HG03558 (cell line): ENCODE results near the gene NOX5.
"Not testable (repeated sequence)": the region's sequence is repeated elsewhere in the genome, so short reads cannot be mapped to it uniquely, and the experiment has no call there.

Source experiments
- ATAC-seq: cut with Tn5 transposase; IDR thresholded peaks from one replicate; pipeline ENCODE4 v1.9.1; 2021; ENCODE audit warnings: moderate number of reproducible peaks; ENCODE audit not compliant: unreplicated experiment; ENCODE audit errors: extremely low read depth

Gene NOX5

DNA sequence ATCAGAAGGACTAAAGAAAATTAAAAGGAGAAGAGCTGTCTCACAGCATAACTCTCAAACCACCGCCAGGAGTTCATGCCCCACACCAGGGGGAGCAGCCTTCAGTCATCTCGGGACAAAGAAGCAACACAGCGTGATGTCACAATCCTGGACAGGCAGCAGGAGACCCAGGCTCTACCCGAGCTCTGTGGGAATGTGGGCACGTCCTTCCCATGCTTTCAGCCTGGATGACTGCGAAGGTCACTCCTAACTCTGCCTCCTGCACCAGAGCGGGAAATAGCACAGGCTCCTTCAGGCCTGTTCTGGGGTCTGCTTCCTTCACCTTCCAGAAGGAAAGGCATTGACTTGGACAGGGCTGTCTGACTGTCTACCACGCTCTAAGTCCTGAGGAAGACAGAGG lies 31.3 kb downstream of the NOX5 start:
- ATAC-seq = no peak

- no peak for ATAC-seq
Measured at GRCh38 chr15:69046781-69047180, 32.3 kb downstream of the NOX5 start.

DNA sequence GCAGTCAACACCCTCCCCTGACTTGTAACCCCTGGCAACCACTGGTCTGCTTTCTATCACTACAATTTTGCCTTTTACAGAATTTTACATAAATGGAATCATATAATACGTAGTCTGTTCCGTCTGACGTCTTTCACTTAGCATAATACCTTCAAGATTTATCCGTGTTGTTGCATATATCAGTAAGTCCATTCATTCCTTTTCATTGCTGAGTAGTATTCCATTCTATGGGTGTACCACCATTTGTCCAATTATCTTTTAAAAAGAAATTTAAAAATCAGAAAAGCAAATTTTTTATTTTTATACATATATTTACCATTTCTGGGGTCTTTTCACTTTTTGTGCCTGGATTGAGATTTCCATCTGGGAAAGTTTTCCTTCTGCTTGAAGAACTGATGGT lies 35.5 kb downstream of the NOX5 start:
- no peak for ATAC-seq

DNA sequence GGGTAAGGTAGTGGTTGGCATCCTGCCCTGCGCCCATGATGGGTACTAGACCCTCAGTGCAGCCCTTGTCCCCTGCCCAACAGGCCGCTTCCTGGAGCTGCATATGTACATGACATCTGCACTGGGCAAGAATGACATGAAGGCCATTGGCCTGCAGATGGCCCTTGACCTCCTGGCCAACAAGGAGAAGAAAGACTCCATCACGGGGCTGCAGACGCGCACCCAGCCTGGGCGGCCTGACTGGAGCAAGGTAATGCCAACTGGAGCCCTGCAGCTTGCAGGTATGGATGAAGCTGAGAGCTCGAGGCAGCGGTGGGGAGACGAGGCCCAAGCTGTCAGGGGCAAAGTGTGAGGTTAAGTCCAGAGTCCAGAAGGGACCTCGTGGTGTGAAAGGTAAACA lies 40.8 kb downstream of the NOX5 start:
- no peak for ATAC-seq

DNA sequence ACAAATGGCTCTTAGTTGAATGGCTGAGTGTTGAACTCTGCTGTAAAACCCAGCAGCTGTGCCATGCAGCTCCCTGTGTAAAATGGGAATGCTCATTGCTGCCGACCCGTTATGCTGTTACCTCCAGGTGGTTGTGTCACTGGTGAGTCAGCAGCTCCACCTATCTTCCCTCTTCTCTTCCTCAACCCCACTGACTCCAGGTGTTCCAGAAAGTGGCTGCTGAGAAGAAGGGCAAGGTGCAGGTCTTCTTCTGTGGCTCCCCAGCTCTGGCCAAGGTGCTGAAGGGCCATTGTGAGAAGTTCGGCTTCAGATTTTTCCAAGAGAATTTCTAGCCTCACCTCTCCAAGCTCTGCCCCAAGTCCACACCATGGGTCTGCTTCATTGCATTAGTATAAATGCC lies 41.9 kb downstream of the NOX5 start:
- no peak for ATAC-seq

GRCh38 chr15:69058830-69059556 lies 44.5 kb downstream of the NOX5 start:
- ATAC-seq = no peak

GRCh38 chr15:69059557-69059943 lies 45.1 kb downstream of the NOX5 start:
- ATAC-seq = no peak

- ATAC-seq = no peak
Measured at GRCh38 chr15:69060041-69060481, 45.6 kb downstream of the NOX5 start.

DNA sequence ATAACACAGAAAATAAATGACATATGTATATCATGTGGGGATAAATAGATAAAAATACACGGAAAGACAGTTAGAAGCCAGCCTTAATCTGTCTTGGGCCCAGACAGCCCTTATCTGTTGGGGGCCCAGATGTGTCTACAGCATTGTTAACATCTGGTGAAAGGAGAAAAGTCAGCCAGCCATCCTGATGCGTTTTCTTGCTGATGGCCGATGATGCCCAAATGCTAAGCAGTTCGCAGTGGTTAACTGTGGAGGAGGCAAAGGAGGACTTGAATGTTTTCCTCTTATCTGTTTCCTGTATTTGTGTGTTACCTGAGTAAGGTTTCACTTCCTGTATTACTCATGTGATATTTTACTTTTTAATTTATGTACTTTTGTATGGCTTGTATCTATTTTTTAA lies 46.2 kb downstream of the NOX5 start:
- no peak for ATAC-seq

- ATAC-seq = no peak
Measured at GRCh38 chr15:69061414-69061842, 46.9 kb downstream of the NOX5 start.

- no peak for ATAC-seq
Measured at GRCh38 chr15:69064649-69065048, 50.2 kb downstream of the NOX5 start.

GRCh38 chr15:69066007-69066995 lies 51.8 kb downstream of the NOX5 start:
- ATAC-seq = no peak

DNA sequence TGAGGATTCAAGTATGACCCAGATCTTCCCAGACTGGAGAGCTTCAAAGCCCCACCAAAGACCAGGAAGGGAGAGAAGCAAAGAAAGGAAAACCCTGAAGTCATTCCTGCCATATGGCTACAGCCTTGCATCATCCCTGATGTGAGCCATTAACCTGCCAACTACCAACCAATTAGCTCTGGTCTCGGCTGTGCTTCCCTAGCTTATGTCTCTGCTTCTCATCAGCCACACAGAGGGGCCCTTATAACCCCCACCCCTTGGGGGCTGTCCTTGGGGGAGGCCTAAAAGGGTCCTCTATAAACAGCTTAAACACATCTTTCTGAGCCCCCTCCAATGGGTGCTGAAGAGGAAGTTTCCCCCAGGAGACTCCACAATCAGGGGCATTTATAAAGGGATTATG lies 52.8 kb downstream of the NOX5 start:
- ATAC-seq = no peak

DNA sequence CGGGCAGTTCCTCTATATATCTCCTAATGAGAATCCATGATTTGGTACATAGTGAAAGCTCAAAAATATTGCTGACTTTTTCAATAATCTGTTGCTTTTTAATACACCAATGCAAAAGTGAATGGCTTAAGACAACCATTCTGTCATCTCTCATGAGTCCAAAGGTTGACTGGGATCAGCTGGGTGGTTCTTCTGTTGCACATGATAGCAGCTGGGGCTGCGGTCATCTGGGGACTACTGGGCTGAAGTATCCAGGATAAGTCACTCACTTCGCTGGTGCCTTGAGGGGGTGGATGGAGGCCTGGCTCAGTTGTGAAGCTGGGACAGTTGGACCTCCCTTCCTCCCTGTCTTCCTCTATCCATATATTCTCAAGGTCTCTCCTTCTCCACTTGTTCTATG lies 53.7 kb downstream of the NOX5 start:
- ATAC-seq = no peak

DNA sequence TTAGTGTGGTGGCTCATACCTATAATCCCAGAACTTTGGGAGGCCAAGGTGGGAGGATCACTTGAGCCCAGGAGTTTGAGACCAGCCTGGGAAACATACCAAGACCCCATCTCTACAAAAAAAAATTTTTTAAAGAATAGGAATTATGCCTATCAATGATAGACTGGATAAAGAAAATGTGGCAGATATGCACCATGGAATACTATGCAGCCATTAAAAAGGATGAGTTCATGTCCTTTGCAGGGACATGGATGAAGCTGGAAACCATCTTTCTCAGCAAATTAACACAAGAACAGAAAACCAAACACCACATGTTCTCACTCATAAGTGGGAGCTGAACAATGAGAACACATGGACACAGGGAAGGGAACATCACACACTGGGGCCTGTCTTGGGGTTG lies 54.8 kb downstream of the NOX5 start:
- ATAC-seq = not testable (repeated sequence)

DNA sequence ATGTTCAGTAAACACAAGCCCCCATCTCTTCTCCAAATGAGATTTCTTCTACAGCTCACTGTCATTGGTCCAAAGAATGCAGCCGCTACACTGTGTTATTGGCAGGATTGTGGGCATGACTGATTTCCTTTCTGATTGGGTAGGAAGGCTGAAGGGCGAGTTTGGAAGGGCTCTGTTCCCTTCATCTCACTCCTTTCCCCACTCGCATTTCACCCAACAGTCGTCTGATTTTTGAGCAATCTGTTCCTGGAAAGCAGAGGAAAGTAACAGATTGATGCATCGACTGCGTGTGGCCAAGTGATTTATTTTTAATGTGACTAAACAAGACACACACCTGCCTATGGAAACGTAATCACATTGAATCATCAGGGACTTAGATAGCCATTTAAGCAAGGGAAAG lies 55.5 kb downstream of the NOX5 start:
- no peak for ATAC-seq

DNA sequence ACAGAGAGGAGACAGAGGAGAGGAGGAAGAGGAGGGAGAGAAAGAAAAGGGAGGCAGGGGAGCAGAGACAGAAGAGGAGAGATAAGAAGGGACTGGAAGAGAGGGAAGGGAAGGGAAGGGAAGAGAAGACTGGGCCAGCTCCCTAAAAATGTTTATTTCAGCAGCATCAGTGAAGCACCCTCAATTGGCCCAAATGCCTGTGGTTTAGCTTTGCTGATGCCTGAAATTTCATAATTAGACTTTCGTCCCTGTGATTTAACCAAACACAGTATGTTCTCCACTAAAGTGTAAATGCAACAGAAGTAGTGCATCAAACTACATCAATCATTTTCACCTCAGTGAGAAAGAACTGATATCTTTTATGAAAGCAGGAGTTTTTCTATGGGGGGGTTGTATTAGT lies 55.9 kb downstream of the NOX5 start:
- no peak for ATAC-seq

DNA sequence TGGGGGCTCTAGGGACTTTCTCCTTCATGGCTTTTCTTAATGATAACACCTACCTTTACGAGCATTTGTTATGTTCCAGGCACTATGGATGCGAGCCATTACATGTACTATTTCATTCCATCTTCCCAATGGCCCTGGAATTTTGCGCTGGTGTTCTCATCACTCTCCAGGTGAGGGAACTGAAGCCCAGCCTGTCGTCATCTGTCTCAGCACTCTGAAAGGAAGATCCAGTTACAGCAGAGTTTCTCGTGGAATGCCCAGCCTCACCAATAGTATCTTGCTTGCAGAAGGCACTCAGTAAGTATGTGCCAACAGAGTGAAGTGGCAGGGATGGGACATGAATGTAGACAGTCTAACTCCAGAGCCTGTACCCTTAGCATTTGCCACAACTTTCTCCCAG lies 56.8 kb downstream of the NOX5 start:
- no peak for ATAC-seq

GRCh38 chr15:69072906-69073305 lies 58.4 kb downstream of the NOX5 start:
- ATAC-seq = no peak

GRCh38 chr15:69074001-69074842 lies 59.7 kb downstream of the NOX5 start:
- no peak for ATAC-seq

DNA sequence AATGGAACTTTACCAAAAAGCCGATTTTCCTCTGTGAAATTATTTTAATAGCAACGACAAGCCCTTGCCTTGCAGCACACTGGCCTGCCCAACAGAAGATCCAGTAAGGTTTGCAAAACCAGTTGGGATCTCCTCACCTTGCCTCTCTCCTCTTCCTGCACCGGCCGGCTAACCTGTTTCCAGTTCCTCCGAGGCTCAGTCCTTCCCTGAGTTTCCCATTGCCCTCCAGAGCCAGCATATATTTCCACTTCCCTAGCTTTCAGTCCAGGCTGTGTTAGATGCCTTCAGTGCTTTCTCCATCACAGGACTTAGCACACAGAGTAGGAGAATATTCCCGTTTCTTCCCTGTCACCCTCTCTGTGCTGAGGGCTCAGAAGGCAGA lies 60.3 kb downstream of the NOX5 start:
- no peak for ATAC-seq
